Measurements from ENCODE around the gene TWIST2.

DNA sequence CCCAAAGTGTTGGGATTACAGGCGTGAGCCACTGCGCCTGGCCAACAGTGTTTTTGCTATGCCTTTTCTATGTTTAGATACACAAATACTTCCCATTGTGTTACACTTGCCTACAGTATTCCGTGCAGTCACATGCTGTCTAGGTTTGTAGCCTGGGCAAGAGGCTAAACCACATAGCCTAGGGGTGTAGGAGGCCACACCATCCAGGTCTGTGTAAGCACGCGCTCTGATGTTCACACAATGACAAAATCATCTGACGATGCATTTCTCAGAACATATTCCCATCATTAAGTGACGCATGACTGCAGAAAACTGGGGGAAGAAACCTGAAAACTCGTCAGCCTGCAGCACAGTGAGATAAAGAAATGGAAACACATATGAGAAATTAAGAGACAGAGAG is 46.1 kb upstream of the TWIST2 start:
- TF ChIP-seq POLR2A (IDR thresholded peaks at IDR 0.05; ENCODE audit: low read depth) (no peak), POLR2AphosphoS5 (IDR thresholded peaks at IDR 0.05) (no peak), EP300 (IDR thresholded peaks at IDR 0.05) (no peak)
- TF ChIP-seq, protein P1, sequence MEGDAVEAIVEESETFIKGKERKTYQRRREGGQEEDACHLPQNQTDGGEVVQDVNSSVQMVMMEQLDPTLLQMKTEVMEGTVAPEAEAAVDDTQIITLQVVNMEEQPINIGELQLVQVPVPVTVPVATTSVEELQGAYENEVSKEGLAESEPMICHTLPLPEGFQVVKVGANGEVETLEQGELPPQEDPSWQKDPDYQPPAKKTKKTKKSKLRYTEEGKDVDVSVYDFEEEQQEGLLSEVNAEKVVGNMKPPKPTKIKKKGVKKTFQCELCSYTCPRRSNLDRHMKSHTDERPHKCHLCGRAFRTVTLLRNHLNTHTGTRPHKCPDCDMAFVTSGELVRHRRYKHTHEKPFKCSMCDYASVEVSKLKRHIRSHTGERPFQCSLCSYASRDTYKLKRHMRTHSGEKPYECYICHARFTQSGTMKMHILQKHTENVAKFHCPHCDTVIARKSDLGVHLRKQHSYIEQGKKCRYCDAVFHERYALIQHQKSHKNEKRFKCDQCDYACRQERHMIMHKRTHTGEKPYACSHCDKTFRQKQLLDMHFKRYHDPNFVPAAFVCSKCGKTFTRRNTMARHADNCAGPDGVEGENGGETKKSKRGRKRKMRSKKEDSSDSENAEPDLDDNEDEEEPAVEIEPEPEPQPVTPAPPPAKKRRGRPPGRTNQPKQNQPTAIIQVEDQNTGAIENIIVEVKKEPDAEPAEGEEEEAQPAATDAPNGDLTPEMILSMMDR (IDR thresholded peaks at IDR 0.05) = no peak

All from esophagus muscularis mucosa (tissue), 4 donors.